Measurements from ENCODE around the gene HAUS7. TPM values are rescaled to one million over a fixed set of nuclear protein-coding genes. Genes with fewer than 3 reads are reported as not detected.

HAUS7 gene
- total and polyA plus RNA-seq, 12 donors, result 12.7 to 45.3 (median 19.2) TPM

- H3K4me1 ChIP-seq, result peaks cover 0 to 10% (median 0%) of the 10 kb centered on the region in 9 donors
- no peak for TF ChIP-seq CTCF (IDR thresholded peaks at IDR 0.05)
- H3K36me3 ChIP-seq, result no peaks in the 10 kb centered on the region
- H3K27me3 ChIP-seq, result peaks cover 0 to 10% (median 0%) of the 10 kb centered on the region in 7 donors
- H3K27ac ChIP-seq, result no peak overlapping the region
- intact Hi-C loops (cut with DNase I), result loop anchor here in 7 of 10 donors (5.0 to 10.0 kb wide), 6 partner anchors 37 to 552 kb away; partner anchors contain the start of gene HAUS7 (in 4 of the 7)
- DNase-seq (no peak), ATAC-seq (no peak)
- 84% methylated on average over 14 of the region's 14 CpGs for WGBS, 2 donors
- no peak overlapping the region for H3K4me3 ChIP-seq
- no peaks in the 10 kb centered on the region for H3K9me3 ChIP-seq
Observed at GRCh38 chrX:153509592-153509991, 39.2 kb upstream of the HAUS7 start.

GRCh38 chrX:153507484-153508178 lies 37.3 kb upstream of the HAUS7 start:
- Histone ChIP-seq H3K36me3 (no peaks in the 10 kb centered on the region), H3K4me3 (no peak overlapping the region), H3K9me3 (no peaks in the 10 kb centered on the region), H3K27me3 (peaks cover 0 to 10% (median 0%) of the 10 kb centered on the region in 7 donors), H3K27ac (peak overlapping the region in 1 of 10 donors; percentile 10), H3K4me1 (peaks cover 0 to 10% (median 0%) of the 10 kb centered on the region in 9 donors)
- TF ChIP-seq CTCF (IDR thresholded peaks at IDR 0.05), result peak; percentile 65 to 95 (median 82)
- intact Hi-C loops (cut with DNase I), result loop anchor here in 8 of 10 donors (2.0 to 10.0 kb wide), 8 partner anchors 35 to 550 kb away; partner anchors contain the start of gene HAUS7 (in 5 of the 8)
- WGBS, 2 donors, result 19 to 30% methylated on average over 9 to 17 of the region's 19 CpGs
- peak; percentile 74 to 83 for DNase-seq
- peak; percentile 77 to 93 (median 86) for ATAC-seq

- Histone ChIP-seq H3K27ac (no peak overlapping the region), H3K4me1 (peaks cover 0 to 16% (median 0%) of the 10 kb centered on the region in 9 donors), H3K27me3 (peaks cover 0 to 10% (median 0%) of the 10 kb centered on the region in 7 donors), H3K4me3 (no peak overlapping the region), H3K9me3 (no peaks in the 10 kb centered on the region), H3K36me3 (no peaks in the 10 kb centered on the region)
- no peak for DNase-seq
- ATAC-seq, result no peak
- no peak for TF ChIP-seq CTCF (IDR thresholded peaks at IDR 0.05)
- WGBS, 2 donors, result 85 to 87% methylated on average over 18 of the region's 18 CpGs
- intact Hi-C loops (cut with DNase I), result loop anchor here in 7 of 10 donors (5.0 to 10.0 kb wide), 6 partner anchors 33 to 548 kb away; partner anchors contain the start of gene HAUS7 (in 4 of the 7)
Observed at GRCh38 chrX:153505361-153505760, 35.0 kb upstream of the HAUS7 start.

GRCh38 chrX:153504445-153505016 lies 34.2 kb upstream of the HAUS7 start:
- no peaks in the 10 kb centered on the region for H3K36me3 ChIP-seq
- no peak overlapping the region for H3K4me3 ChIP-seq
- no peak for TF ChIP-seq CTCF (IDR thresholded peaks at IDR 0.05)
- peaks cover 0 to 10% (median 0%) of the 10 kb centered on the region in 7 donors for H3K27me3 ChIP-seq
- intact Hi-C loops (cut with DNase I), result loop anchor here in 8 of 10 donors (5.0 to 10.0 kb wide), 7 partner anchors 32 to 547 kb away; partner anchors contain the start of gene HAUS7 (in 4 of the 8)
- no peaks in the 10 kb centered on the region for H3K9me3 ChIP-seq
- ATAC-seq (no peak), DNase-seq (no peak)
- H3K27ac ChIP-seq, result no peak overlapping the region
- 73 to 80% methylated on average over 19 to 26 of the region's 26 CpGs for WGBS, 2 donors
- H3K4me1 ChIP-seq, result peaks cover 0 to 25% (median 0%) of the 10 kb centered on the region in 9 donors

All from heart right ventricle (tissue), 16 donors.